GM12874 (cell line): ENCODE results near the gene OR51B5.

Source experiments
- TF ChIP-seq, protein P1 (sequence below): IDR thresholded peaks from 2 replicates; pipeline ENCODE4 v1.5.1; 2011; ENCODE audit warnings: low read depth, mild to moderate bottlenecking, control low read depth, low read length, moderate library complexity; ENCODE audit not compliant: insufficient read depth

The OR51B5 gene

DNA sequence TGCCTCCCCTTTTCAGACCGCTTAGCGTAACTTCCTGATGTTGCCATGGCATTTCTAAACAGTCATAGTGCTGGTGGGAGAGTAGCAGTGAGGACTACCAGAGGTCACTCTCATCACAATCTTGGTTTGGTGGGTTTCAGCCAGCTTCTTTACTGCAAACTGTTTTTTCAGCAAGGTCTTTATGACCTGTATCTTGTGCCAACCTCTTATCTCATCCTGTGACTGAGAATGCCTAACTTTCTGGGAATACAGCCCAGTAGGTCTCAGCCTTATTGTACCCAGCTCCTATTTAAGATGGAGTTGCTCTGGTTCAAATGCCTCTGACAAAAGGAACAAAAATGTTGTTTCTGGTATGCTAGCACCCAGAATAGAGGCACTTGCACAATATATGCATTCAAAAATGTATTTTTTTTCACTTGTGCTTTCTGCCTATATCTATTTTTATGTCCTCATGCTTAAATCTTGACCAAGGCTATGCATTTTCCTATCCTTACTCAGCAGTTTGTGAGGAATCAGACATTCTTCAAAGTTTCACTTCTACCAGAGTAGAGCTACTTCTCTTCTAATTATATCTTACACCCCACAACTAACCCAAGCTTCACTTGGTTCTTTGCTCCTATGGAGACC lies 24.2 kb upstream of the OR51B5 start:
- TF ChIP-seq, protein P1, sequence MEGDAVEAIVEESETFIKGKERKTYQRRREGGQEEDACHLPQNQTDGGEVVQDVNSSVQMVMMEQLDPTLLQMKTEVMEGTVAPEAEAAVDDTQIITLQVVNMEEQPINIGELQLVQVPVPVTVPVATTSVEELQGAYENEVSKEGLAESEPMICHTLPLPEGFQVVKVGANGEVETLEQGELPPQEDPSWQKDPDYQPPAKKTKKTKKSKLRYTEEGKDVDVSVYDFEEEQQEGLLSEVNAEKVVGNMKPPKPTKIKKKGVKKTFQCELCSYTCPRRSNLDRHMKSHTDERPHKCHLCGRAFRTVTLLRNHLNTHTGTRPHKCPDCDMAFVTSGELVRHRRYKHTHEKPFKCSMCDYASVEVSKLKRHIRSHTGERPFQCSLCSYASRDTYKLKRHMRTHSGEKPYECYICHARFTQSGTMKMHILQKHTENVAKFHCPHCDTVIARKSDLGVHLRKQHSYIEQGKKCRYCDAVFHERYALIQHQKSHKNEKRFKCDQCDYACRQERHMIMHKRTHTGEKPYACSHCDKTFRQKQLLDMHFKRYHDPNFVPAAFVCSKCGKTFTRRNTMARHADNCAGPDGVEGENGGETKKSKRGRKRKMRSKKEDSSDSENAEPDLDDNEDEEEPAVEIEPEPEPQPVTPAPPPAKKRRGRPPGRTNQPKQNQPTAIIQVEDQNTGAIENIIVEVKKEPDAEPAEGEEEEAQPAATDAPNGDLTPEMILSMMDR, result no peak

GRCh38 chr11:5366856-5367255 lies 23.5 kb upstream of the OR51B5 start:
- TF ChIP-seq, protein P1, result no peak

GRCh38 chr11:5364214-5364613 lies 20.9 kb upstream of the OR51B5 start:
- TF ChIP-seq, protein P1, result no peak

- TF ChIP-seq, protein P1, result no peak
Observed at GRCh38 chr11:5363679-5364078, 20.4 kb upstream of the OR51B5 start.

DNA sequence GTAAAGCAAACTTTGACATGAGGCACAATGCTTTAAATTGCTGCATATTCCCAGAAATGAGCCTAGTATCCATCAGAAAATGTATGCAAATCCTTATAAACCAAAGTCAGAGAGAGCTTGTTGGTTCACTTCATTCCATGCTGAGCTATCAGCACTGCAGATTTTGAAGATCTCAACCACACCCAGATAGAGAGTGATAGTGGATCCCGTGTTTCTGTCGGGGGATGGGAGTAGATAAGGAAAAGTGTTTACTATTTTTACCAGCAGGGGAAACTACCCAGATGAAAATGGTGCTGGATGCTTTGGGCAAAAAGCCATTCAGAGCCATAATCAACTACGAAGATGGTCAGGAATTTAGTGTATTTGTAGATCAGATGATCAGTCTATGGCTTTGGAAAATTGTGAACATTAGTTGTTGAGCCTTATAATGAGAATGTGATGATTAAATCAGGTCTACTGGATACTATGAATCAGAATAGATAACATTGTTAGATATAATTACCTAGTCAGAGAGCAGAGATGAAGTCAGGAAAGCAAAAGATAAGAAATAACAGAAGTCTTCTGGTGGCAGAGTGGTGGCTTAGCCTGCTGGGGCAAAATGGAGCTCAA lies 18.8 kb upstream of the OR51B5 start:
- TF ChIP-seq, protein P1, result no peak

- TF ChIP-seq, protein P1, result no peak
Observed at GRCh38 chr11:5351208-5351607, 7.9 kb upstream of the OR51B5 start, which contains the start of gene OR51B6. Gene OR51B6 (plus strand): TSS chr11:5351508. CDS start chr11:5351508, 0 bp downstream.

- TF ChIP-seq, protein P1, result no peak
Observed at GRCh38 chr11:5349550-5349949, 6.2 kb upstream of the OR51B5 start.
